Lung (tissue), 12 donors: ENCODE measurements around the gene KRT25. TPM values are rescaled to one million over a fixed set of nuclear protein-coding genes. Genes with fewer than 3 reads are reported as not detected.

Experiments
- ATAC-seq: fragments of 200-7000 bp; cut with Tn5 transposase; one replicate; pipeline ENCODE4 v1.9.1; 2020; ENCODE audit warnings: moderate number of reproducible peaks; ENCODE audit not compliant: insufficient read depth, low FRiP score
- DNase-seq, 3 donors: peaks; one replicate each; pipeline ENCODE4 v3.0.0-alpha.2; 2013 to 2017
- H3K27ac ChIP-seq, 2 donors: one replicate each; pipeline ENCODE4 v1.5.1; 2013; ENCODE audit warnings: mild to moderate bottlenecking in 2 of 2, moderate library complexity in 2 of 2, control low read depth in 1 of 2, inconsistent platforms in 1 of 2, low read depth in 1 of 2, low read length in 1 of 2
- H3K27me3 ChIP-seq, 3 donors: one replicate each; pipeline ENCODE4 v1.5.1; 2013; ENCODE audit warnings: low read length in 2 of 3; ENCODE audit not compliant: control insufficient read depth in 3 of 3, insufficient read depth in 3 of 3
- H3K36me3 ChIP-seq, 4 donors: one replicate each; pipeline ENCODE4 v1.5.1; 2013; ENCODE audit warnings: low read length in 4 of 4, mild to moderate bottlenecking in 1 of 4, moderate library complexity in 1 of 4; ENCODE audit not compliant: control insufficient read depth in 4 of 4, insufficient read depth in 4 of 4
- H3K4me1 ChIP-seq, 5 donors: one replicate each; pipeline ENCODE4 v1.5.1; 2013; ENCODE audit warnings: low read length in 5 of 5, mild to moderate bottlenecking in 2 of 5, moderate library complexity in 1 of 5; ENCODE audit not compliant: control insufficient read depth in 5 of 5, insufficient read depth in 5 of 5
- H3K4me3 ChIP-seq: one replicate; pipeline ENCODE4 v1.5.1; 2013; ENCODE audit warnings: mild to moderate bottlenecking, control low read depth, moderate library complexity
- H3K9ac ChIP-seq, 2 donors: one replicate each; pipeline ENCODE4 v1.5.1; 2013; ENCODE audit warnings: low read length in 2 of 2, control low read depth in 1 of 2; ENCODE audit not compliant: insufficient read depth in 1 of 2
- H3K9me3 ChIP-seq, 4 donors: one replicate each; pipeline ENCODE4 v1.5.1; 2013; ENCODE audit warnings: low read length in 3 of 4, mild to moderate bottlenecking in 1 of 4, moderate library complexity in 1 of 4; ENCODE audit not compliant: control insufficient read depth in 4 of 4, insufficient read depth in 3 of 4
- CTCF ChIP-seq: IDR thresholded peaks from 2 replicates; pipeline ENCODE4 v1.5.1; 2012; ENCODE audit warnings: mild to moderate bottlenecking; ENCODE audit errors: control extremely low read depth, extremely low read depth
- WGBS, 2 donors: extraction: QIAGEN DNeasy Blood & Tissue Kit; methylation state at CpG; one replicate each; pipeline ENCODE4 v1.1.7; 2013; 5-methylcytosine and 5-hydroxymethylcytosine counted together
- polyA plus RNA-seq, 2 donors: library from polyadenylated mRNA; stranded (reverse); fragments of 200-250 nt; gene quantifications; one replicate each; pipeline ENCODE4 v1.2.1, GENCODE V29; 2013
- total RNA-seq, 2 donors: library from RNA; depleted of rRNA in 1 of 2; stranded (reverse); fragments of >200 nt in 1 of 2; gene quantifications; one replicate each; pipeline ENCODE4 v1.2.1, GENCODE V29; 2014 to 2021
- donor health status: control.
- donor health status: control.
- donor health status: Bipolar disorder and iron deficiency.
- donor health status: healthy.
- donor health status: DM: yes; HTN: yes; CAD: no.

The KRT25 gene
- total and polyA plus RNA-seq, 4 donors, result not detected

- ATAC-seq, result no peak
- 56 to 80% methylated on average over 1 of the region's 1 CpG for WGBS, 2 donors
- no peaks in the 10 kb centered on the region for H3K27me3 ChIP-seq
- DNase-seq, result no peak
- H3K4me3 ChIP-seq, result no peak overlapping the region
- TF ChIP-seq CTCF, result no peak
- H3K9me3 ChIP-seq, result no peaks in the 10 kb centered on the region
- H3K4me1 ChIP-seq, result no peaks in the 10 kb centered on the region
- no peak overlapping the region for H3K9ac ChIP-seq
- no peaks in the 10 kb centered on the region for H3K36me3 ChIP-seq
- no peak overlapping the region for H3K27ac ChIP-seq
Measured at GRCh38 chr17:40722241-40722640, 32.9 kb downstream of the KRT25 start.

GRCh38 chr17:40720899-40721298 lies 34.2 kb downstream of the KRT25 start:
- DNase-seq, result no peak
- no peak for ATAC-seq
- no peaks in the 10 kb centered on the region for H3K36me3 ChIP-seq
- WGBS, 2 donors, result 76 to 79% methylated on average over 2 of the region's 2 CpGs
- no peaks in the 10 kb centered on the region for H3K4me1 ChIP-seq
- no peak for TF ChIP-seq CTCF
- no peak overlapping the region for H3K4me3 ChIP-seq
- H3K9ac ChIP-seq, result no peak overlapping the region
- H3K27ac ChIP-seq, result no peak overlapping the region
- H3K27me3 ChIP-seq, result no peaks in the 10 kb centered on the region
- H3K9me3 ChIP-seq, result no peaks in the 10 kb centered on the region

GRCh38 chr17:40718930-40719329 lies 36.2 kb downstream of the KRT25 start:
- H3K9me3 ChIP-seq, result no peaks in the 10 kb centered on the region
- no peak overlapping the region for H3K9ac ChIP-seq
- no peak for DNase-seq
- 58 to 59% methylated on average over 8 of the region's 8 CpGs for WGBS, 2 donors
- no peaks in the 10 kb centered on the region for H3K4me1 ChIP-seq
- no peak for TF ChIP-seq CTCF
- H3K36me3 ChIP-seq, result no peaks in the 10 kb centered on the region
- H3K27ac ChIP-seq, result no peak overlapping the region
- H3K4me3 ChIP-seq, result no peak overlapping the region
- no peak for ATAC-seq
- H3K27me3 ChIP-seq, result no peaks in the 10 kb centered on the region

- H3K27me3 ChIP-seq, result no peaks in the 10 kb centered on the region
- no peak for TF ChIP-seq CTCF
- DNase-seq (no peak), ATAC-seq (no peak)
- H3K4me1 ChIP-seq, result no peaks in the 10 kb centered on the region
- H3K9me3 ChIP-seq, result no peaks in the 10 kb centered on the region
- WGBS, 2 donors, result 77% methylated on average over 3 of the region's 3 CpGs
- no peaks in the 10 kb centered on the region for H3K36me3 ChIP-seq
- no peak overlapping the region for H3K4me3 ChIP-seq
- no peak overlapping the region for H3K27ac ChIP-seq
- H3K9ac ChIP-seq, result no peak overlapping the region
Measured at GRCh38 chr17:40717776-40718175, 37.4 kb downstream of the KRT25 start.
